NCI-H128 (cell line): ENCODE results near the gene ZNF462.
A peak's percentile ranks its signal among the peaks of the same experiment; 100 is the strongest.
"Not testable (repeated sequence)": the region's sequence is repeated elsewhere in the genome, so short reads cannot be mapped to it uniquely, and the experiment has no call there.

Experiments
- DNase-seq: peaks from one replicate; lab custom pipeline; 2025; ENCODE audit not compliant: unreplicated experiment; lab: John Stamatoyannopoulos, UW

Gene ZNF462

DNA sequence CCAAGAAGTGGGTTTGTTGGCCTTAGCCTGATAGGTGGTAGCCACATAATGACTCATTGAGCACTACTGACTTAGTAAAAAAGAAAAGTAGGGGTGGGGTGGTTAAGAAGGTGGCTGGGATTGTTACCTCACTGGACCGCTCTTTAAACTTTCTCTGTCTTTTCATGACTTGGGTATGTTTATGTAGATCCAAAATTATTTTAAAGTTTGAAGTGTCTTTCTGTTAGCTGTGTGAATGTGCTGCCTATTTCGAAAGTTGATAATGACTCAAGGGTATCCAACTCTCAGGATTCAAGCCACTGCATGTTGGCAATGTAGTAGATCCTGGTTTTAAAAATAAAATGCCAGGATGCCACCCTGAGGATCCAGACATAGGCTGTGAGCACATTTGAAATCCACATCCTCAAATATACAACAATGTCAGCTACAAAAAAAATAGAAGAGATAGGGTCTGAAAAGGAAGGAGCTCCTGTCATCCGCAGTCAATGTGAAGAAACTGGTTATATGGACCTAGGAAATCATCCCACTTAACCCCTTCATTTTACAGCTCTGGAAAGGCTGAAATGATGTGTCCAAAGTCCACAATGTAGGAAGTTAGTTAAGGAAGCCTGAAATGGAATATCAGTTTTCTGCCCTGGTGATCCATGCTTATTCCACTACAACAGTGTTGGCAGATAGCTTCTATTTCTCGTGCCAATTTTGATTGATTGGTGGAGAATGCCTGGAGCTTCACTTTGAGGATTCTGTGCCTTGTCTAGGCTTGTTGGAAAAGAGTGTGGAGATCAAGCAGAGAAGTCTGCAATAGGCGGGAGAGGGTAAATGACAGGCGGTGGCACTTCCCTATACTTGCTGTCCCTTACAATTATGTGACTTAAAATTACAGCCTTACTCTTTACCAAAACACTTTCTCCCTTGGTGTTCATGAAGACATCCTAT, 23.4 kb downstream of the ZNF462 start:
- no peak for DNase-seq

- no peak for DNase-seq
Measured at GRCh38 chr9:106887066-106887465, 24.1 kb downstream of the ZNF462 start.

GRCh38 chr9:106889061-106889590, 26.2 kb downstream of the ZNF462 start:
- DNase-seq = no peak

GRCh38 chr9:106890608-106891007, 27.6 kb downstream of the ZNF462 start:
- DNase-seq = no peak

DNA sequence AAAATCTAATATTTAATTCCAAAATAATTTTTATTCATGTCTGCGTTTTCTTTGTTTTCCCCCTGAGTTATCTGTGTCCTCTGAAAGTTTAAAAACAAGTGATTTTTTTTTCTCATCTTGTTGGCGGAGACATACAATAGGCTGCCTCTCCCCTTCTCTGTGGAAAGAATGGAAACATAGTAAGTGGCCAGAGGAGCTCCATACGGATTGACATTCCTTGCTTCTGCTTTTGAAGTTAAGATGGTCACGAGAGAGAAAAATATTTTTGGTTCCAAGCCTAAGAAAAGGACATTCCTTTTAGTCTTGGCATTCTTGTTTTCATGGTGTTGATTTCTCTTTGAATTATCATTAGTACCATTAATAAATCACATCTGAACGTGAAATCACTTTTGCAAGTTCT, 28.3 kb downstream of the ZNF462 start:
- no peak for DNase-seq

DNA sequence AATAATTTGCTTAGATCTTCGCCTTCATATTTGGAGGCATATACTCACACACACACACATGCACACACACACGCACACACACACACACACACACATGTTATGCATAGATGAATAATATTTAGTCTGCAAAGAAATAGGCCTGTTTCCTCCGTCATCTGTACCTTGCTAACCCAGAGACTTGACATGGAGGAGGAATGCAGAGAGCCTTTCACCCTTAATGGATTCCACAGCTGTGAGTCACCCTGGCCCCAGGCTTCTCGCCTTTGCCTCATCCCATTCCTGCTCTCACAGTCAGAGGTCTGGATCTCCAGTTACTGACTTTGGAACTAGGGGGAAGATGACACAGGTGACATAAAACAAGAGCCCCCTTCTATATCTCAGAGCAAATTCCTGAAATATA, 29.7 kb downstream of the ZNF462 start:
- no peak for DNase-seq

GRCh38 chr9:106893088-106893487, 30.1 kb downstream of the ZNF462 start:
- DNase-seq = no peak

DNA sequence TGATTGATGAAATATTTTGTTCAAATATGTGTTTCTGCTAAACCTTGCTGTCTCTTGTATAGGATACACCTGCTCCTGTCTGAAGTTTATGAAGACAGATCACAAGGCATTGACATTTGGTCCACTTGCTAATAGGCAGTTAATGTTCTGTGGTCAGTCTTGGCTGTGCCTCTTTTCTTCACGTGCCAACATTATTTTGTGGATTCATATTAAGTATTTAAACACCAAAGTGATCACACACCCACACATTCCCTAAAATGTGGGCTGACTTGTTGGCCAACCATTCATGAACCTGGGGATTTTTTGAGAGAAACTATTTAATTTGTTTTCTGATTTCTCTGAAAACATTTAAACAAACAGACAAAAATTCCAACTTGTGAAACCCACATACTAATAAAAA, 33.7 kb downstream of the ZNF462 start:
- DNase-seq = no peak

- no peak for DNase-seq
Measured at GRCh38 chr9:106897236-106897635, 34.3 kb downstream of the ZNF462 start.

- no peak for DNase-seq
Measured at GRCh38 chr9:106897751-106898150, 34.8 kb downstream of the ZNF462 start.

GRCh38 chr9:106900523-106900922, 37.6 kb downstream of the ZNF462 start:
- not testable (repeated sequence) for DNase-seq

DNA sequence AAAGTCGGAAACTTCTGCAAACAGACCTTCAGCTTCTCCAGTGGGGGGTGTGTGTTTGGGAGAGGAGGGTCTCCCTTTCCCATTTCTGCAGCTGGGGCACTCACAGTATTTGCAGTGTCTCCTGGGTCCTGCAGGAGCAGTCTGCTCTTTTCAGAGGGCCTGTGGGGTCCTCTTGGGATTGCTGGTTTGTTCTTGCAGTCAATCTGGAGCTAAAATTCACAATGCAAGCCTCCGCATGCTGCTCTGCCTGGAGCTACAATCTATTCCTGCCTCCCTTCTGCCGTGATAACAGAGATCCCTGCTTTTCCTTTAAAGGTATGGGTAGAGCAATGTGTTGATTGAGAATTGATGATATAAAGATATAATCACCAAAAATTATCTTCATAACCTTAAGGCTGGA, 43.2 kb downstream of the ZNF462 start:
- DNase-seq = no peak

GRCh38 chr9:106911951-106912350, 49.0 kb downstream of the ZNF462 start:
- DNase-seq = no peak

- no peak for DNase-seq
Measured at GRCh38 chr9:106913276-106913675, 50.3 kb downstream of the ZNF462 start.

- no peak for DNase-seq
Measured at GRCh38 chr9:106915851-106916250, 52.9 kb downstream of the ZNF462 start.

DNA sequence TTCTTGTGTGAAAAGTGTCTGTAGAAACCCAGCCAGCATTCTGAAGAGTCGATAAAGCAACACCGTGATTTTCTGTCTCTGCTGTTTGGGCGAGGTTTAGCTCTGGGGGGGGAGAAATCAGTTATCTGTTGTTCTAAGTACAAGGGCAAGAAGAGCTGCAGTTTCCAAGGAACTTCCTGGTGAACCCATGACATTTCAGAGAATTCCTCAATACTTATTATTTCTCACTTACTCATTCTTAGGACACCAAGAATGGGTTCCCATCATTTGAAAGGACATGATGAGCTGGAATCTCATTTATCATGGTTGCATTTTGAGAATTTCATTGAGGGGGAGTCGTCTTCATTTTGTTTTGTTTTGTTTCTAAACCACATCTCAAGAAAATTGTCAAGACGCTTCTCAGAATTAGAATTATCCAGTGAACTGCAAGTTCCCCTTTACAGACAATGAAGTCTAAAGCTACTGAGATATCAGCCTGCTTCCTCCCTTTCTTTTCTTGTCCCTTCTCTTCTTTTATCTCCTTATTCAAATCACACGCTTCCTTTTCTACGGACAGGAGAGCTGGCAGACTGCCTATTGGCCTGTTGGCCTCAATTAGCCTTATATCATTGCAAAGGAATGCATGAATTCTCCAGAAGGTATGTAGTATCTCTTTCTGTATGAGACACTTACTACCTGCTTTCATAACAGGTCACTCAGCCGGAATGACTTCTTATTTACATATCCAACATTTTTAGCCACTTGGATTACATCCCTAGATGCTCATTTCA, 53.7 kb downstream of the ZNF462 start:
- no peak for DNase-seq

- no peak for DNase-seq
Measured at GRCh38 chr9:106918825-106919509, 56.0 kb downstream of the ZNF462 start.

DNA sequence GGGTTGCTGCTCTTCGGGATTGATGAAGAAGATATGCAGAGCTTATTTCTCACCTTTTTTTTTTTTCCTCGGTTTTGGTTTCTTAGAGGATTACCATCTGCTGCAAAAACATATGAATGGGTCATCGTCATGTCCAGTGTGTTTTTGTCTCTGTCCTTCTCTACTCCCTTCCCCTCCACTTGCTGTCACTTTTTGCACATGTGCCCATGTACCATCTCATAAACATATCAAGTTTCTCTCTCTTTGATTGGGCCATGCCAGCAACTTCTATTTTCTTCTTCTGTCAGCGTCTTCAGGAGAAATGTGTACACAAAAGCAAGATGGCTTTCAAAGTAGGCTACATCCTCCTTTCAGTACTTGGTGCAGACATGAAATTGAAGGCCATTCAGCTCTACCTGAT, 57.1 kb downstream of the ZNF462 start:
- DNase-seq = no peak

GRCh38 chr9:106920701-106921283, 57.8 kb downstream of the ZNF462 start:
- DNase-seq = no peak

- DNase-seq = peak; percentile 63
Measured at GRCh38 chr9:106921341-106921899, 58.5 kb downstream of the ZNF462 start.

GRCh38 chr9:106922026-106922425, 59.1 kb downstream of the ZNF462 start:
- no peak for DNase-seq
